Endodermal cell (in vitro differentiated cells): ENCODE results near the gene SPECC1. TPM values are rescaled to one million over a fixed set of nuclear protein-coding genes. Genes with fewer than 3 reads are reported as not detected.
"Not testable (repeated sequence)": the region's sequence is repeated elsewhere in the genome, so short reads cannot be mapped to it uniquely, and the experiment has no call there.

Experiments used
- DNase-seq: peaks from one replicate; pipeline ENCODE4 v3.0.0-alpha.2; 2017
- H3K27ac ChIP-seq: 2 replicates; pipeline ENCODE4 v1.5.1; 2013; ENCODE audit warnings: mild to moderate bottlenecking, low read depth, low read length, moderate library complexity
- H3K27me3 ChIP-seq: 2 replicates; pipeline ENCODE4 v1.6.1; 2013; ENCODE audit warnings: mild to moderate bottlenecking, low read length, moderate library complexity; ENCODE audit not compliant: insufficient read depth, control insufficient read depth, poor library complexity, severe bottlenecking
- H3K36me3 ChIP-seq: 2 replicates; pipeline ENCODE4 v1.7.0; 2013; ENCODE audit warnings: mild to moderate bottlenecking, low read length, moderate library complexity; ENCODE audit not compliant: control insufficient read depth, insufficient read depth
- H3K4me1 ChIP-seq: one replicate; pipeline ENCODE4 v1.7.0; 2013; ENCODE audit warnings: low read length; ENCODE audit not compliant: control insufficient read depth, insufficient read depth
- H3K4me3 ChIP-seq: 2 replicates; pipeline ENCODE4 v1.5.1; 2013; ENCODE audit warnings: mild to moderate bottlenecking, low read length, moderate library complexity
- H3K9ac ChIP-seq: 2 replicates; pipeline ENCODE4 v1.6.1; 2013; ENCODE audit warnings: mild to moderate bottlenecking, low read length, moderate library complexity; ENCODE audit not compliant: poor library complexity, severe bottlenecking; ENCODE audit errors: extremely low read depth
- H3K9me3 ChIP-seq: 2 replicates; pipeline ENCODE4 v1.6.1; 2013; ENCODE audit warnings: mild to moderate bottlenecking, low read length, moderate library complexity; ENCODE audit not compliant: control insufficient read depth
- H3K27ac Mint-ChIP-seq: 2 replicates; pipeline ENCODE4 v1.8.0; 2020; ENCODE audit warnings: mixed read lengths
- H3K27me3 Mint-ChIP-seq: 2 replicates; pipeline ENCODE4 v1.8.0; 2021; ENCODE audit warnings: mild to moderate bottlenecking, mixed read lengths; ENCODE audit not compliant: insufficient read depth
- H3K36me3 Mint-ChIP-seq: 2 replicates; pipeline ENCODE4 v1.8.0; 2020; ENCODE audit warnings: low read depth, mixed read lengths
- H3K4me1 Mint-ChIP-seq: 2 replicates; pipeline ENCODE4 v1.8.0; 2020; ENCODE audit warnings: mixed read lengths
- H3K4me3 Mint-ChIP-seq: 2 replicates; pipeline ENCODE4 v1.8.0; 2020; ENCODE audit warnings: mild to moderate bottlenecking, moderate library complexity, mixed read lengths
- H3K9me3 Mint-ChIP-seq: 2 replicates; pipeline ENCODE4 v1.8.0; 2020; ENCODE audit warnings: mild to moderate bottlenecking, mixed read lengths
- CTCF ChIP-seq: fragments of 200-600 bp; sonication (generic); conservative IDR thresholded peaks from 2 replicates; pipeline ENCODE4 v1.5.0; 2021; ENCODE audit warnings: antibody characterized with exemption, mild to moderate bottlenecking
- WGBS, 2 experiments: methylation state at CpG; one replicate each; pipeline versions ENCODE4 v1.1.5 to v1.1.7; 2013; ENCODE audit warnings: missing lambda C conversion rate in 2 of 2, mixed read lengths in 1 of 2; ENCODE audit not compliant: insufficient coverage in 1 of 2, insufficient read length in 1 of 2; 5-methylcytosine and 5-hydroxymethylcytosine counted together
- total RNA-seq, 2 donors: library from RNA; stranded (reverse); fragmentation: NEBNext Ultra II Directional in 1 of 2; extraction: Animal tissue kit (Norgen Biotek cat#: 25700) in 1 of 2; gene quantifications; 2 replicates in 1 of 2; 3 replicates in 1 of 2; pipeline ENCODE4 v1.2.1, GENCODE V29; 2021

Gene SPECC1
- total RNA-seq, 2 donors from 2014 or later = 48.7 to 60.6 TPM

DNA sequence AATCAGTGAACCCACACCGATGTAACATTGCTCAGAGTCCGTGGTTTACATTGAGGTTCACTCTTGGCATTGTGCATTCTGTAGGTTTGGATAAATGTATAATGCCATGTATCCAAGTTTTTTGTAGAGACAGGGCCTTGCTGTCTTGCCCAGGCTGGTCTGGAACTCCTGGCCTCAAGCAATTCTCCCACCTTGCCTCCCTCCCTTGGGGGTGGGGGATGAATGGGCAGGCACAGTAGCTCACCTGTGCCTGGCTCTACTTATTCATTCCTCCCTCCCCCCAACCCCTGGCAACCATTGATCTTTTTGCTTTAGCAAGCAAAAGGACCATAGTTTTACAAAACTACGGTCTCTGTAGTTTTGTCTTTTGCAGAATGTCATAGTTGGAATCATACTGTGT is 181.4 kb downstream of the SPECC1 start:
- H3K4me3 Mint-ChIP-seq = no peak overlapping the region
- no peak overlapping the region for H3K27ac Mint-ChIP-seq
- Histone ChIP-seq H3K27ac (no peak overlapping the region), H3K4me3 (no peak overlapping the region), H3K27me3 (no peaks in the 10 kb centered on the region), H3K9me3 (peaks cover 25% of the 10 kb centered on the region), H3K9ac (no peak overlapping the region), H3K36me3 (no peaks in the 10 kb centered on the region), H3K4me1 (no peaks in the 10 kb centered on the region)
- H3K4me1 Mint-ChIP-seq = peaks cover 24% of the 10 kb centered on the region
- 92% methylated on average over 3 of the region's 3 CpGs; no CpG with 5 or more reads in 1 of the 2 experiments for WGBS, 2 experiments
- H3K27me3 Mint-ChIP-seq = no peaks in the 10 kb centered on the region
- peaks cover 24% of the 10 kb centered on the region for H3K9me3 Mint-ChIP-seq
- peaks cover 21% of the 10 kb centered on the region for H3K36me3 Mint-ChIP-seq
- DNase-seq = peak; percentile 47
- no peak for TF ChIP-seq CTCF

GRCh38 chr17:20191056-20191455 is 181.9 kb downstream of the SPECC1 start:
- H3K27ac Mint-ChIP-seq = no peak overlapping the region
- Histone ChIP-seq H3K27ac (no peak overlapping the region), H3K9me3 (peaks cover 29% of the 10 kb centered on the region), H3K36me3 (peaks cover 2% of the 10 kb centered on the region), H3K9ac (no peak overlapping the region), H3K27me3 (no peaks in the 10 kb centered on the region), H3K4me3 (no peak overlapping the region), H3K4me1 (no peaks in the 10 kb centered on the region)
- no peak overlapping the region for H3K4me3 Mint-ChIP-seq
- peaks cover 24% of the 10 kb centered on the region for H3K36me3 Mint-ChIP-seq
- no peak for TF ChIP-seq CTCF
- H3K27me3 Mint-ChIP-seq = no peaks in the 10 kb centered on the region
- 83 to 84% methylated on average over 1 to 3 of the region's 3 CpGs for WGBS, 2 experiments
- peaks cover 24% of the 10 kb centered on the region for H3K4me1 Mint-ChIP-seq
- DNase-seq = no peak
- peaks cover 28% of the 10 kb centered on the region for H3K9me3 Mint-ChIP-seq

DNA sequence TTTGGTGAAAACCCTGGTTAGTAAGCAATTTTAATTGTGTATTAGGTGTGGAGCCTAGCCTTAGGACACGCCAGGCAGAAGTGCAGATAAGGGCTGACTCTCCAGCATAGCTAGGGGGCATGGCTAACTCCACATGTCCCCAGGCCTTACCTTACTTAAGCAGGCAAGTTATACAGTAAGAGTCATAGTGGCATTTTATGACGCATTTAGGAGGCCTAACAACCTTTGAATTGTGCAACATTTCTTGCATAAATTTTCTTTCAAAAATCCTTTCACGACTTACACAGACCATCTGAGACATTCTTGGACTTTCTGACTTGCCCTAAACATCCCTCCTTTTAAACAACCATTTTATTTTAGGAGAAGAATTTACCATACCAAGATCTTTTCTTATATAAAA is 187.1 kb downstream of the SPECC1 start:
- H3K36me3 ChIP-seq, H3K4me1 Mint-ChIP-seq, H3K27me3 Mint-ChIP-seq, H3K27ac ChIP-seq, H3K4me3 Mint-ChIP-seq, H3K27ac Mint-ChIP-seq, DNase-seq, H3K9ac ChIP-seq, H3K4me1 ChIP-seq, H3K27me3 ChIP-seq: not testable (repeated sequence)
- H3K36me3 Mint-ChIP-seq = peaks cover 36% of the 10 kb centered on the region
- WGBS, 2 experiments = 96 to 100% methylated on average over 2 to 3 of the region's 3 CpGs
- H3K9me3 Mint-ChIP-seq = peaks cover 56% of the 10 kb centered on the region
- Histone ChIP-seq H3K9me3 (peaks cover 58% of the 10 kb centered on the region), H3K4me3 (peak overlapping the region; percentile 42)

- Mint-ChIP-seq H3K27me3 (no peaks in the 10 kb centered on the region), H3K4me1 (peaks cover 3% of the 10 kb centered on the region), H3K9me3 (peaks cover 56% of the 10 kb centered on the region), H3K4me3 (no peak overlapping the region), H3K36me3 (peaks cover 33% of the 10 kb centered on the region), H3K27ac (no peak overlapping the region)
- no peak for DNase-seq
- no peak for TF ChIP-seq CTCF
- Histone ChIP-seq H3K27ac (no peak overlapping the region), H3K9me3 (peaks cover 58% of the 10 kb centered on the region), H3K27me3 (no peaks in the 10 kb centered on the region), H3K4me1 (no peaks in the 10 kb centered on the region), H3K9ac (no peak overlapping the region), H3K36me3 (peaks cover 4% of the 10 kb centered on the region), H3K4me3 (peak overlapping the region; percentile 60)
- 94 to 95% methylated on average over 3 to 5 of the region's 5 CpGs for WGBS, 2 experiments
Measured at GRCh38 chr17:20197272-20197926, 188.2 kb downstream of the SPECC1 start.
